HG03520 (cell line): ENCODE measurements around the gene TIMM50.
"Not testable (repeated sequence)": the region's sequence is repeated elsewhere in the genome, so short reads cannot be mapped to it uniquely, and the experiment has no call there.

Source experiments
- ATAC-seq: cut with Tn5 transposase; IDR thresholded peaks from one replicate; pipeline ENCODE4 v1.9.1; 2021; ENCODE audit warnings: mild to moderate bottlenecking, moderate library complexity; ENCODE audit not compliant: unreplicated experiment

Gene TIMM50

DNA sequence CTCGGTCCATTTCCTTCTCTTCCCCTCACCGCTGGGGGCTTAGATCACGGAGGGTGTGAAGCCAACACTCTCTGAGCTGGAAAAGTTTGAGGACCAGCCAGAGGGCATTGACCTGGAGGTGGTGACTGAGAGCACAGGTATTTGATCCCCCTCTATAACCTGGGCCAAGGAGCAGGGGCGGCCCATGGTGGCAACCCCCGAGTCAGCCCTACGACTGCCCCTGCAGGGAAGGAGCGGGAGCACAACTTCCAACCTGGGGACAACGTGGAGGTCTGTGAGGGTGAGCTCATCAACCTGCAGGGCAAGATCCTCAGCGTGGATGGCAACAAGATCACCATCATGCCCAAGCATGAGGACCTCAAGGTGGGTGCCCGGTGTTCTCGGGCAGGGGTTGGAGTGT, 11.6 kb upstream of the TIMM50 start:
- no peak for ATAC-seq

DNA sequence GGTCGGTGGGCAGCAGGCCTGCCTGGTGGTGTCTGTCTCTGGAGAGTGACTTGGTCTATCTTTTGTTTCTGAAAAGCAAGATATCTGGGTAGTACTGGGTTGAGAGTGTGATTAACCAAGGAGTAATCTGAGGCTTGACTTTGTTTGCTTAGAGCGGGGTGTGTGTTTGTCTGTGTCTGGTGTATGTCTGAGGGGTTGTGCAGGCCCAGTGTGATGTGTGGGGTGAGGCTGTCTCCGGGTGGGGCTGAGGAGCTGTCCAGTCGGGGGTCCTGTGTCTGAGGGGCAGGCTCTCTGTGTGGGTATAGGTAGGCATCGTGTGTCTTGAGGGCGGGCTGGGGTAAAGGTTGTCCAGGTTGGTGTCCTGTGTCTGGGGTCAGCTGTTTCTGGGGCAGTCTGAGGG, 11.1 kb upstream of the TIMM50 start:
- ATAC-seq = no peak

DNA sequence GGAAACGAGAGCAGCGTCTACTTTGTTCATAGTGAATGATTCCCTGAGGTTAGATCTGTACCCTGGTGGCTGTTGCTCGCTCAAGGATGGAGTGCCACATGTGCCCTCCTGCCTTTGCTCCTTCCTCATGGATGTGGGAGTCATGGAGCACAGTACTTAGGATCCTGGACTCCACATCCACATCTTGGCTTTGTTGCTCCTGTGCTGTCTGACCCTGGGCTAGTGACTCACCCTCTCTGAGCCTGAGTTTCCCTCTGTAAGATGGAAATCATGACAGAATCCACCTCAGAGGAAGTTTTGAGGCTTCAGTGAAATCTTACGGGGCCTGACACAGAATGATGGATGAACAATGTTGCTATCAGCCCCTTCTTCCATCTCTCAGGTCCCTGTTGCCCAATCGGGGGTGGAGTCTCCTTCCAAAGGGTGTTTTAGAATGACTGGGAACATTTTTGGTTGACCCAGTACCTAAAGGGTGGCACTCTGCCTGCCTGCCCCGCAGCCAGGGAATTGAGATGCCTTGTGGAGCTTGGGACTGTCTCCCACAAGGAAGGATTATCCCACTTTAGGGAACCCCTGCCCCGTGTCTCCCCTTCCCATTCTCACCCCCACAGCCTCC, 9.8 kb upstream of the TIMM50 start:
- no peak for ATAC-seq

DNA sequence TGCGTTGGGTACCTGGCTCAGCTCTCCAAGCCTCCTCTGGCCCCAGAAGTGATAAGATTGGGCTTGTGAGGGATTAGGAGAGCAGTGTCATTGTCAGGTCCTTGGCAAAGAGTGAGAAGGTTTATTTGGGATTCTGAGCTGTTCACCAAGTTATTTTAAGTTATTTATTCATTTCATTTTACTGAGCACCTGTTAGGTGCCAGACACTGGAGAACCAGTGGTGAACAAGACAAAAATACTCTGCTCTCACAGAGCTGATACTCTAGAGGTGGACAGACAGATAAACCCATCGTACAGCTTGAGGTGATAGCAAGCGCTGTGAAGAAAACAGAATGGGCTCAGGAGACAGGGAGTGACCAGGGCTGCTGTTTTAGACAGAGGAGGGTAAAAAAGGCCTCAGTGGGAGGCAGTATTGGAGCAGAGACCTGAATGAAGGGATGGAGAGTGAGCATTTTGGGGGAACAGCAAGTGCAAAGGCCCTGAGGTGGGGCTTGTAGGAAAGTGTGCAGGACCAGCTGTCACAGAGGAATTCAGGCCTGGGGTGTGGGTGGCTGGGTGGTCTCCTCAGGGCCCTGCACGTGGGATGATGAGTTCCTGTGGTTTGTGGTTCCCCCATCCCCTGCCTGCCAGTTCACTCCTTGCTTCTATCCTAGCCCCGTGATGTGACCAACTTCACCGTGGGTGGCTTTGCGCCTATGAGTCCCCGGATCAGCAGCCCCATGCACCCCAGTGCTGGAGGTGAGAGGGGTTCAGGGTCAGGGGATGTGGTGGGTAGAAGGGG, 8.7 kb upstream of the TIMM50 start:
- ATAC-seq = no peak

DNA sequence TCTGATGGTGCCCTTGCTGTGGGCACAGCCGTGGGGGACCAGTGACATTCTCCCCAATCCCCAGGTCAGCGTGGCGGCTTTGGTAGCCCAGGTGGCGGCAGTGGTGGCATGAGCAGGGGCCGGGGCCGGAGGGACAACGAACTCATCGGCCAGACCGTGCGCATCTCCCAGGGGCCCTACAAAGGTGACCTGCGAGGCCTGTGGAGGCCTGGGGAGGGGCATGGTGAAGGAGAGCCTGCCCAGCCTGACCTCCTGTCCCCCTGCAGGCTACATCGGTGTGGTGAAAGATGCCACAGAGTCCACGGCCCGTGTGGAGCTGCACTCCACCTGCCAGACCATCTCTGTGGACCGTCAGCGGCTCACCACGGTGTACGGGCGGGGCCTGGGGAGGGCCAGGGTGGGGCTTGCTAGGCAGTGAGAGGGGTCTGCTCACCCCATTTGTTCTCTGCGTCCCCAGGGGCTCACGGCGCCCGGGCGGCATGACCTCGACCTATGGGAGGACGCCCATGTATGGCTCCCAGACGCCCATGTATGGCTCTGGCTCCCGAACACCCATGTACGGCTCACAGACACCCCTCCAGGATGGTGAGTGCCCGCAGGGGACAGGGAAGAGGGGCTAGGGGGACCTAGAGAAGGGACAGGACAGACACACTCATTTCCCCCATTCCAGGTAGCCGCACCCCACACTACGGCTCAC, 7.7 kb upstream of the TIMM50 start:
- no peak for ATAC-seq

DNA sequence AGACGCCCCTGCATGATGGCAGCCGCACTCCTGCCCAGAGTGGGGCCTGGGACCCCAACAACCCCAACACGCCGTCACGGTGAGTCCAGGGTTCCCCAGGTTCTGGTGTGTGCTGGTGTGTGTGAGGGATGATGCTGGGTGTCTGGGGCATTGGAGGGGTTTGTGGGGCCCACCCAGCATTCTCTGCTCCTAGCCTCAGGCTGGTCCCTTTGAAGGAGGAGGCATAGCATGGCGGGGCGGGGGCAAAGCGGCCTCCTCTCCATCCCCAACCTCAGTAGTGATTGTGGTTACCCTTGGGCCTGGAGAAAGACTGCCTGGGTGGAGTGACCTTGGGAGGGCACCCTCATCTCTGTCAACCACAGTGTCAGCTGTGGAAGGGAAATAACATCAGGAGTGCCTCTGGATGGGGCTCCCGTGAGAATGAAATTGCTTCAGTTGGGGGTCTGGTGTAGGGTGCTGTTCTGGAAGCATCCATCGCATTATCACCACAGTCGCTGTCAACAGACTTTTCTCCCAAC, 7.1 kb upstream of the TIMM50 start:
- ATAC-seq = no peak

DNA sequence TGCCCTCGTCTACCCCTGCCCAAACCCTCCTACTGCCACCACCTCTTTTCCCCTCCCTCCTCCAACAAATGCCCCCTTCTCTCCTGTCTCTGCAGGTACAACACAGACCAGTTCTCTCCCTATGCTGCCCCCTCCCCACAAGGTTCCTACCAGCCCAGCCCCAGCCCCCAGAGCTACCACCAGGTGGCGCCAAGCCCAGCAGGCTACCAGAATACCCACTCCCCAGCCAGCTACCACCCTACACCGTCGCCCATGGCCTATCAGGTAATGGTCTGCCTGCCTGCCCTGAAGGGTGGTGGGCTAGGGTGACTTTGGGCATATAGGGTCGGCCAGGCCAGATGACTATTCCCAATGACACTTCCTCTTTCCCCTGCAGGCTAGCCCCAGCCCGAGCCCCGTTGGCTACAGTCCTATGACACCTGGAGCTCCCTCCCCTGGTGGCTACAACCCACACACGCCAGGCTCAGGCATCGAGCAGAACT, 6.5 kb upstream of the TIMM50 start:
- no peak for ATAC-seq

DNA sequence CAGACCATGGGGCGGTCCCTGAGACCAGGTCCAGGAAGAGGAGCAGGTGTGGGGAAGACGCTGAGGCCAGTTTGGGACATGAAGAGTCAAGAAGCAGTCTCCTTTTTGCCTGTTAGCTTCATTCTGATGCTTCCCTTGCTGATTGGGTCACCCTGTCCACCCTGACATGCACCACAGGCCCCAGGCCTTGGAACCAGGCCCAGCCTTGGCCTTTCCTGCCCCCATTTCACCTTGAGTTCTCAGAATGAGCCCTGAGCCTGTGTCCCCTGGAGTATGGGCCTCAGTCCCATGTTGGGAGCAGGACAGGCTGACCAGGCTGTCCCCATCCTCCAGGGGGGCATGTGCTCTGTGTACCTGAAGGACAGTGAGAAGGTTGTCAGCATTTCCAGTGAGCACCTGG, 4.9 kb upstream of the TIMM50 start:
- ATAC-seq = no peak

DNA sequence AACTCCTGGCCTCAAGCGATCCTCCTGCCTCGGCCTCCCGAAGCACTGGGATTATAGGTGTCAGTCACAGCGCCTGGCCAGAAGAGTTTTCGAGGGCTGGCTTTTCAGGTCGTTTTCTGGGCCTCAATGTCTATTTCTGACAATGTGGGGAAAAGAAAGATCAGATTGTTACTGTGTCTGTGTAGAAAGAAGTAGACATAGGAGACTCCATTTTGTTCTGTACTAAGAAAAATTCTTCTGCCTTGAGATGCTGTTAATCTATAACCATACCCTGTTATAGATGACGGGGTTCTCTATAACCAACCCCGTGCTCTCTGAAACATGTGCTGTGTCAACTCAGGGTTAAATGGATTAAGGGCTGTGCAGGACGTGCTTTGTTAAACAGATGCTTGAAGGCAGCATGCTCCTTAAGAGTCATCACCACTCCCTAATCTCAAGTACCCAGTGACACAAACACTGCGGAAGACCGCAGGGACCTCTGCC, 1.3 kb upstream of the TIMM50 start:
- ATAC-seq = not testable (repeated sequence)

DNA sequence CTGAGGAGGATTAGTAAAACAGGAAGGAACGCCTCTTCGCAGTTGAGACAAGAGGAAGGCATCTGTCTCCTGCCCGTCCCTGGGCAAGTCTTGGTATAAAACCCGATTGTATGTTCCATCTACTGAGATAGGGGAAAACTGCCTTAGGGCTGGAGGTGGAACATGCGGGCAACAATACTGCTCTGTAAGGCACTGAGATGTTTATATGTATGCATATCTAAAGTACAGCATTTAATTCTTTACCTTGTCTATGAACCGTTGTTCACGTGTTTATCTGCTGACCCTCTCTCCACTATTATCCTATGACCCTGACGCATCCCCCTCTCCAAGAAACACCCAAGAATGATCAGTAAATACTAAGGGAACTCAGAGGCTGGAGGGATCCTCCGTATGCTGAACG, 722 bp upstream of the TIMM50 start:
- no peak for ATAC-seq

DNA sequence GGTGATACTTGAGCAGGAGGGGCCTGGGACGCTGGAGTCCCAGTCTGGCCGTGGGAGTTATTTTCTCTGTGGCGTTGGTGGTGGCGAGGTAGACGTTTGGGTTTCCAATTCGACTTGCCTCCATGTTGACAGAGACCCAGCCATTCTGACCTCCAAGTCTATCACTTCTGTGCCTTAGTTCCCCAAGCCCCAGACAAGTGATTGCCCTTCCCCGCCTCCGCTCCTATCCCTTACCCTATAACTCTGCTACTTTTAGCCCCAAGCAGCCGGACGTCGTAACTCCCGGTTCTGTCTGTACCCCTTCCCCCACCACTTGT, 549 bp downstream of the TIMM50 start:
- no peak for ATAC-seq

DNA sequence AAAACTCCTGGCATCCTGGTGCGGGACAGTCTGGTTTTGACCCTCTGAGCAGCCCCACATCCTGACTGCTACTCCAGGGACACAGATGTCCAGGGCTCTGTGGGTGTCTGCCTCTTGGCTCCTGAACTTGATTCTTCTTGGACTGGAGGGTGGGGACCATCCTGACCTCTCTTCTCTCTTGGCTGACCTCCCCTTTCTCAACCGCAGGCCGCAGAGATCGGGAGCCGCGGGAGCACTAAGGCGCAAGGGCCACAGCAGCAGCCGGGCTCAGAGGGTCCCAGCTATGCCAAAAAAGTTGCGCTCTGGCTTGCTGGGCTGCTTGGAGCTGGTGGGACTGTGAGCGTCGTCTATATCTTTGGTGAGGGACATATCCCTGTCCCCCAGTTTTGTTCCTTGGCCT, 1.0 kb downstream of the TIMM50 start:
- no peak for ATAC-seq

DNA sequence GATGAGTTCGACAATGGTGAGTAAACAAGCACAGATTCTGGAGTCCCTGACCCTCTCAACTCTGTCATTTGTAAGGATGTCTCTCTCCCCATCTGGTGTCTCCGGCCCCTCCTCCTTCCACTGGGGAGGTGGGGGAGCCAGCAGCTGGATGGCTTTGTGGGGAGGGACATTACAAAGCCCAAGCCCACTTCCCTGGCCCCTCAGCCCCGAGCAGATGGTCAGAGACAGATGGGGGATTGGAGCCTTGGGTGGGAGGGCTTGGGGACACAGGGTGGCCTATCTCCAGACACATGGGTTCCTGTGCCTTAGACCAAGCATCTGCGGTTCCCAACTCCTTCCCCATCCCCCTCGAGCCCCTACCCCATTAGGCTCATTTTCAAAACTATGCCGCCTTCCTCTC, 2.5 kb downstream of the TIMM50 start:
- ATAC-seq = no peak

DNA sequence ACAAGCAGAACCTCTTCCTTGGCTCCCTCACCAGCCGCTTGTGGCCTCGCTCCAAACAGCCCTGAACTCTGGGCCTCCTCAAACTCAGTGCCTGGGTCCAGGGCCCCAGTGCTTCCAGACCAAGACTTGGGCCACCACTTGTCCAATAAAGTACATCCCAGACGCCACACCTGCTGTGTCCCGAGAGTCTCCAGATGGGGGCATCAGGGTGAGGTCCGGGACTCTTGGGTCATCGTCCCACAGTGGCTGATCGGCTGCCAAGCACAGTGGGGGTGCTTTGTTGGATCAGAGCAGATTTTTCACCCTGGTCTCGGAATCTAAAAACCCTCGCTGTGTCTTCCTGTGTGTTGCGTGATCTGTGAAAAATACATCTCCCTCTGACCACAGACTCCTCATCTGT, 9.1 kb downstream of the TIMM50 start:
- ATAC-seq = no peak

DNA sequence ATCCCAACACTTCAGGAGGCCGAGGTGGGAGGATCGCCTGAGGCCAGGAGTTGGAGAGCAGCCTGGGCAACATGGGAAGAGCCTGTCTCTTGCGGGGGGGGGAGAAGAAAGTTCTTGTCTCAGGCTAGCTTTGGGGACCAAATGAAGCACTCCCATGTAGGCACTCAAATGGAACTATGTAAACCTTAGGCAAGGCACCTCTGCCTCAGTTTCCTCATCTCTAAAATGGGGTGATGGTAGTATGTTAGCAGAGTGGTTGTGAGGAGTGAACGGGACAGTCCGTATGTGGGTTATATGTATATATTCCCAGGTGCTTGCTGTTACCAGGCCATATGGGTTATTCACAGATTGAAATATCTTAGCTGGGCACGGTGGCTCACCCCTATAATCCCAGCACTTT, 11.6 kb downstream of the TIMM50 start:
- ATAC-seq = no peak

DNA sequence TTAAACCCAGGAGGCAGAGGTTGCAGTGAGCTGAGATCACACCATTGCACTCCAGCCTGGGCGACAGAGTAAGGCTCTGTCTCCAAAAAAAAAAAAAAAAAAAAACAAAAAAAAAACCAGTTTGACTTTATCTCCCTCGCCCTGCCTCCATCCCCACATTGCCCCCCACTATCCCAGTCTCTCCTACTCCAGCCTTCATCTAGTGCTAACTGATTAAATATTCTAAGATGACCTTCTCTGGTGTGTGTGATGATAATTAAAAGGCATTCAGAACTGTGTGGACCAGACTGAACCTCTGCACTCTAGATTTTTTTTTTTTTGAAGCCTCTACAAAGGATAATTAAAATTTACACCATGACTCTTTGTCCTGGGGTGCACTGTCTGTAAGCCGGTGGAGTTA, 12.2 kb downstream of the TIMM50 start:
- no peak for ATAC-seq

DNA sequence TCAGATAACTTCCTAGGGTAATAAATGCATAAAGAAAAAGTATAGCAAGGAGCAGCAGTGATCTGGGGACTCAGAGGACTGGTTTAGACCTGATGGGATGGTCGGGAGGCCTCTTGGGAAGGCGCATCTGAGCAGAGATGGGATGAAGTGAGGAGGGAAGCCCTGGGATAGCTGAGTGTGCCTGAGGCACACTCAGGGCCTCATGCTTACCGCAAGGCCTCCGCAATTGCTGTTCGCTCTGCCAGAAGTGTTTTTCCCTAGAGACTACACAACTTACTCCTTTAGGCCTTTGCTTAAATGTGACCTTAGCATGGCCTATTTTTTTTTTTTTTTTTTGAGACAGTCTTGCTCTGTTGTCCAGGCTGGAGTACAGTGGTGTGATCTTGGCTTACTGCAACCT, 14.0 kb downstream of the TIMM50 start:
- no peak for ATAC-seq

DNA sequence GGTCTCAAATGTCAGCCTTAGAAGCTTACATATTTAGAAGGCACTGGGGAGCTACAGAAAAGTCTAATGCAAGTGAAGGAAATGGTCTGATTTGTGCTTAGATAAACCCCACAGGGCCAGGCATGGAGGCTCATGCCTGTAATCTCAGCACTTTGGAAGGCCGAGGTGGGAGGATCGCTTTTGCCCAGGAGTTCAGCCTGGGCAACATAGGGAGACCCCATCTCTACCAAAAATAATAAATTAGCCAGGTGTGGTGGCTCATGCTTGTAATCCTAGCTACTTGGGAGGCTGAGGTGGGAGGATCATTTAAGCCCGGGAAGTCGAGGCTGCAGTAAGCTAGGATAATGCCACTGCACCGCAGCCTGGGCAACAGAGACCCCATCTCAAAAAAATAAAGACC, 15.4 kb downstream of the TIMM50 start:
- ATAC-seq = no peak

DNA sequence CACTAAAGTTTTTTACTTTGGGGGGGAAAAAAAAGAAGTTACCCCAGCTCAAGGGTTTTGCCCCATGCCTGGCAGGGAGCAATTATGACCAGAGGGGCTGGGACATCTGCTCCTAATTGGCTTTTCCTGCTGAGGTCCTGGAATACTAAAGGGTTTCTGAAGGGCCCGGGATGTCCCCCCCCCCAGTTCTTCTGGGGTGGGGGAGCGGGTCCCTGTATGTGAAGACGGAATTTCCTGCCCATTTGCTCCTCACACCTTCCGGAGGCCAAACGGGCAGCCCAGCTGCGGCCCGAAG, 17.0 kb downstream of the TIMM50 start:
- ATAC-seq = no peak

DNA sequence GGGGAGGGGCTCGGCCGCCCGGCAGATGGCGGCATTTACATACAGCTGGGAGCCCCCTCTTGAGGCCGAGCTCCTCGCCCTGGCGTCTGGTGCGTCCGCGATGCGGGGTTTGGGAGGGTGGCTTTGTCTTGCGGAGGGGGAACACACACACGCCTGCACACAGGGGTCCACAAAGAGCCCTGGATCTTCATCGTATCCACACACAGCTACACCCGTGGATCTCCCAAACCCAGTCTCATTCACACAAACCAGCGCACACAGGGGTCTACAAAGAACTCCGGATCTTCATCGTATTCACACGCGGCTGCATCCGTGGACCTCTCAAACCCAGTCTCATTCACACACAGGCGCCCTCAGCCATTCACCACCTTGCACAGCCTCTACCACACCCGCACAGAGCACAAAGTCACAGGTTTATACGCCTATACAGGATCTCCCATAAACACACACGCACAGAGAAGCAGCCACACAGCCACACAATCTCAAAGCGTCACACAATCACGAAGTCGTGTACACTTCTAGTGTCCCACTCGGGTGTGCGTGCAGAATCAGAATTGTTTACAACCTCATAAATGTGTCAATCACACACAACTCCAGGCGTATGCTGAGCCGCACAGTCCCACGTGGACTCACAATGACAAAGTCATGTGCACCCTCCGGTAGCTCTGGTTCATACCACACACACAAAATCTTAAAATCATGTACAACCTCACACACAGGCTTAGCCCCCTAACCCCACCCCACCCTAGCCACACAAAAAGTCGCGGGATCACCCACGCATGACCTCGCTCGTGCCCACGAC, 17.6 kb downstream of the TIMM50 start:
- ATAC-seq = no peak
